Loucy (cell line): Measurements from ENCODE around the gene KIF26A.

ENCODE experiments used
- EZH2phosphoT487 ChIP-seq: fragments of 200-600 bp; IDR thresholded peaks from 2 replicates; pipeline ENCODE4 v1.6.1; 2018; ENCODE audit warnings: antibody characterized with exemption, mild to moderate bottlenecking, moderate library complexity, borderline replicate concordance
- TF ChIP-seq, protein P1 (sequence below): fragments of 200-600 bp; sonication (generic); conservative IDR thresholded peaks from 2 replicates; pipeline ENCODE4 v1.5.1; 2014; ENCODE audit warnings: mild to moderate bottlenecking, antibody characterized with exemption, low read length

DNA sequence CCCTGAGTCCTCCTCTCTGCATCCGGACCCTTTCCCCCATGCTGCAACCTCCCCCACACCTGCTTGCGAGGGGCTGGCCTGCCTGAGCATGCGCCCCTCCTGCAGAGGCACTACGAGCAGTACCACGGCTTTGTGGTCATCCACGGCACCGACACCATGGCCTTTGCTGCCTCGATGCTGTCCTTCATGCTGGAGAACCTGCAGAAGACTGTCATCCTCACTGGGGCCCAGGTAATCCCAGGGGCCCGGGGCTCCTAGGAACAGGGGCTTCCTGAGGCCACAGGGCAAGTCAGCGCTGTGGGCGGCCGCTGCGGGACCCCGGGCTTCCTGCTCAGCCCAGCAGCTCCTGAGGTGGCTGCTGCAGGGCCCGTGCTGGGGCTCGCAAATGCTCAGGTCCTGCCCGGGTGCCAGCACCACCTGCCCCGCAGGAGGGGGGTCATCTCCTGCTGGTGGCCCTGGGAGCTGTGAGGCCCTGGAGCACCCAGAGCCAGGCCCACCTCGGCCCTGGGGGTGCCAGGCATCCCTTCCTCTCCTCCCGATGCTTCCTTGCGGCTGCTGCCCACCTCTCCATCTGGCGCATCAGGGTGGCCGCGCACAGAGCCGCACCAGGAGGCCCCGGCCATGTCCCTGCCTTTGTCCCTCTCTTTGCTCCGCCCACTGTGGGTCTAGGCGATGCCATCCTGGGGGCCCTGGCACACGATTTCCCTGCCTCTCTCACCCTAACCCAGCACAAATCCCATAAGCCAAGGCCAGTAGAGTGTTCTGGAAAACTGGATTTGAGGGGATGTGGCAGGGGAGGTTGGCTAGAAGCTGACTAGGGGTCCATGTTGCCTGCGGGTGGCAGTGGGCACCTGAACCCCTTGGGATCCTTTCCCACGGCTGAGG, 42.7 kb upstream of the KIF26A start:
- TF ChIP-seq, protein P1, sequence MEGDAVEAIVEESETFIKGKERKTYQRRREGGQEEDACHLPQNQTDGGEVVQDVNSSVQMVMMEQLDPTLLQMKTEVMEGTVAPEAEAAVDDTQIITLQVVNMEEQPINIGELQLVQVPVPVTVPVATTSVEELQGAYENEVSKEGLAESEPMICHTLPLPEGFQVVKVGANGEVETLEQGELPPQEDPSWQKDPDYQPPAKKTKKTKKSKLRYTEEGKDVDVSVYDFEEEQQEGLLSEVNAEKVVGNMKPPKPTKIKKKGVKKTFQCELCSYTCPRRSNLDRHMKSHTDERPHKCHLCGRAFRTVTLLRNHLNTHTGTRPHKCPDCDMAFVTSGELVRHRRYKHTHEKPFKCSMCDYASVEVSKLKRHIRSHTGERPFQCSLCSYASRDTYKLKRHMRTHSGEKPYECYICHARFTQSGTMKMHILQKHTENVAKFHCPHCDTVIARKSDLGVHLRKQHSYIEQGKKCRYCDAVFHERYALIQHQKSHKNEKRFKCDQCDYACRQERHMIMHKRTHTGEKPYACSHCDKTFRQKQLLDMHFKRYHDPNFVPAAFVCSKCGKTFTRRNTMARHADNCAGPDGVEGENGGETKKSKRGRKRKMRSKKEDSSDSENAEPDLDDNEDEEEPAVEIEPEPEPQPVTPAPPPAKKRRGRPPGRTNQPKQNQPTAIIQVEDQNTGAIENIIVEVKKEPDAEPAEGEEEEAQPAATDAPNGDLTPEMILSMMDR, result no peak
- no peak for TF ChIP-seq EZH2phosphoT487
